NT2/D1 (cell line): ENCODE measurements around the gene LENG1.
"Not testable (repeated sequence)": the region's sequence is repeated elsewhere in the genome, so short reads cannot be mapped to it uniquely, and the experiment has no call there.

ENCODE experiments used
- DNase-seq: peaks from one replicate; pipeline ENCODE4 v3.0.0-alpha.2; 2011; ENCODE audit warnings: low read depth, low spot score
- H3K27me3 ChIP-seq: 2 replicates; pipeline ENCODE4 v1.6.0; 2011; ENCODE audit warnings: mild to moderate bottlenecking; ENCODE audit not compliant: insufficient read length, insufficient read depth
- H3K36me3 ChIP-seq: 2 replicates; pipeline ENCODE4 v1.6.1; 2011; ENCODE audit warnings: mild to moderate bottlenecking, low read length, mixed read lengths; ENCODE audit not compliant: insufficient read depth, insufficient read length
- H3K4me1 ChIP-seq: 2 replicates; pipeline ENCODE4 v1.5.1; 2011; ENCODE audit not compliant: insufficient read depth, insufficient read length
- H3K4me3 ChIP-seq: 2 replicates; pipeline ENCODE4 v1.5.1; 2011; ENCODE audit warnings: low read depth; ENCODE audit not compliant: insufficient read length
- H3K9ac ChIP-seq: 2 replicates; pipeline ENCODE4 v1.6.0; 2011; ENCODE audit warnings: low read depth; ENCODE audit not compliant: insufficient read length
- H3K9me3 ChIP-seq: 2 replicates; pipeline ENCODE4 v1.5.1; 2011; ENCODE audit warnings: mild to moderate bottlenecking, low read length; ENCODE audit not compliant: insufficient read depth
- SUZ12 ChIP-seq: IDR thresholded peaks from 2 replicates; pipeline ENCODE4 v1.6.1; 2011; ENCODE audit not compliant: insufficient read length, insufficient read depth; ENCODE audit errors: extremely low read depth
- YY1 ChIP-seq: IDR thresholded peaks from 2 replicates; pipeline ENCODE4 v1.6.1; 2011; ENCODE audit not compliant: insufficient read length, insufficient read depth
- ZNF274 ChIP-seq: IDR thresholded peaks from 2 replicates; pipeline ENCODE4 v1.6.1; 2011; ENCODE audit warnings: mild to moderate bottlenecking, low read depth, low read length

Gene LENG1

DNA sequence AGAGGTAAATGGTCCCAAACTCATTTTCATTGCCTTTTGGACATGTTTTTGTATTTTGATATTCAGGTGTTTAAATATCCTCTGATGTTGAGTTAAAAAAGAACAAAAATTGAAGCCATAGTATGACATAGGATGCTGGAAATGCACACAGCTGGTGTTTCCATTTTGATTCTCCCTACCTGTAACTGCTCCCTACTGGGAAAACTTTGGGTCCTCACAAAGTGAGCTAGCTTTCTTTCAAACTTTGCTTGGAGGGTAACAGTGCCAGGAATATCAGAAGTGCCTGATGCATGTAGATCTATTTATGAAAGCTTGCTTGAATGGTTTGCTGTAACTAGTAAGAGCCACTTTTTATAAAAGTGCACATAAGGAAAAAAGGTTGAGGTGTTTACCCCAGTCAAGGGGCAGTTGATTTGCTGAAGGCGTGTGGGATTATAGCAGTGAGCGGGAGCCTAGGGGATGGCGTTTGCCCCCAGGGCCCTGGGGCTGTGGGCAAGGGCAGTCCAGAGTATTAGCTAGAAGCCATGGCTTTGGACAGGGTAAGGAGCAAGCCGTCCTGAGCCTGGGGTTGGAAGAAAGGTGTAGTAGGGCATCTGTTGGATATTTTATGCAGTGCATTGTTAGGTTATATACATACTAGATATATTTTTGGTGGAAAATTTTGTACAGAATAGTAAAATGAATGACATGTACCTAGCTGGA, 45.4 kb upstream of the LENG1 start:
- no peaks in the 10 kb centered on the region for H3K27me3 ChIP-seq
- H3K4me1 ChIP-seq, result peaks cover 25% of the 10 kb centered on the region
- peak overlapping the region; percentile 36 for H3K9ac ChIP-seq
- no peak for TF ChIP-seq SUZ12
- TF ChIP-seq YY1, result no peak
- no peak for TF ChIP-seq ZNF274
- H3K4me3 ChIP-seq, result no peak overlapping the region
- H3K36me3 ChIP-seq, result peaks cover 87% of the 10 kb centered on the region
- H3K9me3 ChIP-seq, result no peaks in the 10 kb centered on the region
- DNase-seq, result no peak

DNA sequence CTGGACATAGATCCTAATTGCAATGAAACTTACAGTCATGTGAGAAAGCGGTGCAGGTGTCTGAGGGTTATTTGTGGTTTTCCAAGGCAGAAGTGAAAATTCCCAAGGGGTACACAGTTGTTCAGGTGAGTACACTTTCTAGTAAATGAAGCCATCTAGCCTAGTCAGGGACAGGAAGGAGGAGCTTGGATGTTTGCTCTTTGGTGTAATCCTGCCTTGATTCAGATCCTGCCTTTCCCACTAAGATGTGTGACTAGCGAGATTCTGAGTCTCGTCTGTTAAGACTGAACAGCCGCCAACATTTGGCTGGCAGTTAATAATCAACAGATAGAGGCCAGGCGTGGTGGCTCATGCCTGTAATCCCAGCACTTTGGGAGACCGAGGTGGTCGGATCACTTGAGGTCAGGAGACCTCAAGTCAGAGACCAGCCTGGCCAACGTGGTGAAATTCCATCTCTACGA, 43.7 kb upstream of the LENG1 start:
- H3K27me3 ChIP-seq, result no peaks in the 10 kb centered on the region
- H3K9ac ChIP-seq, result peak overlapping the region; percentile 98
- H3K9me3 ChIP-seq, result no peaks in the 10 kb centered on the region
- H3K4me1 ChIP-seq, result peaks cover 19% of the 10 kb centered on the region
- TF ChIP-seq YY1 (no peak), ZNF274 (no peak), SUZ12 (no peak)
- peaks cover 79% of the 10 kb centered on the region for H3K36me3 ChIP-seq
- DNase-seq, result no peak
- H3K4me3 ChIP-seq, result peak overlapping the region; percentile 91

DNA sequence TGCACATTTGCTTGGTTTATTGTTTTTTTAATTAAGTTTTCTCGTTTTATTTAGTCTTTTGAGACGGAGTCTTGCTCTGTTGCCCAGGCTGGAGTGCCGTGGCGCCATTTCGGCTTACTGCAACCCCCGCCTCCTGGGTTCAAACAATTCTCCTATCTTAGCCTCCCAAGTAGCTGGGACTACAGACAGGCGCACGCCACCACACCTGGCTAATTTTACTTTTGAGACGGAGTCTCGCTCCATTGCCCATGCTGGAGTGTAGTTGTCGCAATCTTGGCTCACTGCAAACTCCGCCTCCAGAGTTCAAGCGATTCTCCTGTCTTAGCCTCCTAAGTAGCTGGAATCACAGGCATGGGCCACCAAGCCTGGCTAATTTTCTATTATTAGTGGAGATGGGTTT, 42.5 kb upstream of the LENG1 start:
- peaks cover 13% of the 10 kb centered on the region for H3K4me1 ChIP-seq
- no peak for DNase-seq
- H3K9ac ChIP-seq, result peak overlapping the region; percentile 98
- H3K9me3 ChIP-seq, result no peaks in the 10 kb centered on the region
- peaks cover 71% of the 10 kb centered on the region for H3K36me3 ChIP-seq
- peak overlapping the region; percentile 91 for H3K4me3 ChIP-seq
- no peak for TF ChIP-seq SUZ12
- no peak for TF ChIP-seq ZNF274
- no peak for TF ChIP-seq YY1
- H3K27me3 ChIP-seq, result no peaks in the 10 kb centered on the region

DNA sequence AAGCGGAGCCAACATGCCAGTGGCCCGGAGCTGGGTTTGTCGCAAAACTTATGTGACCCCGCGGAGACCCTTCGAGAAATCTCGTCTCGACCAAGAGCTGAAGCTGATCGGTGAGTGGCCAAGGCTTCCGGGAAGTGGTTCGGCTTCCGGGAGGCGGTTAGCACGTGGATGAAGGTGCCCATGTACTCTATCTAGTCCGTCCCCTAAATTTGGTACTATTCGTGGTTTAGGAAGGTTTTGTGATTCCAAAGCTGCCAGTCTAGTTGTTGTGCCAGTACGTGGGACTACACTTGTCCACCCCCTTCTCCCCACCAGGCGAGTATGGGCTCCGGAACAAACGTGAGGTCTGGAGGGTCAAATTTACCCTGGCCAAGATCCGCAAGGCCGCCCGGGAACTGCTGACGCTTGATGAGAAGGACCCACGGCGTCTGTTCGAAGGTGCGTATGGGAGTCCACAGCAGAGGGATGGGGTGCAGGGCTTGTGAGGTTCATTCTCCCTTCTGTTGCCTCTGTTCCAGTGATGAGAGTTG, 41.7 kb upstream of the LENG1 start:
- Histone ChIP-seq H3K9ac (peak overlapping the region; percentile 98), H3K9me3 (no peaks in the 10 kb centered on the region), H3K4me3 (peak overlapping the region; percentile 91), H3K27me3 (no peaks in the 10 kb centered on the region), H3K36me3 (peaks cover 65% of the 10 kb centered on the region), H3K4me1 (peaks cover 7% of the 10 kb centered on the region)
- no peak for TF ChIP-seq ZNF274
- no peak for TF ChIP-seq YY1
- TF ChIP-seq SUZ12, result no peak
- DNase-seq, result no peak

DNA sequence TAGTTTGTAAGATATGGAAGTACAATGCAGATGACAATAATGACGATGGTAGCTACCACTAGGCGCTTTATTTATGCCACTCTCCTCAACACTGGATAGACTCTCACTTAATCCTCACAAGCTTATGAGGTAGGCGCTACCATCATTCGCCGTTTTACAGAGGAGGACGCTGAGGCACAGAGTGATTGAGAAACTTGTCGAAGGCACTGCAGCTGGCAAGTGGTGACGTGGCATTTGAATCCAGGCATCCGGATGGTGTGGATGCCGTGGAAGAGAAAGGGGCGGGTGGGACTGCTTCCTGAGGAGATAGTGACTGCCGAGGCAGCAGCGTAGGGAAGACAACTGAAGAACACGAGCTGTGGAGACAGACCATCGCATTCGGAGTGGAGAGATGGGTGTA, 39.9 kb upstream of the LENG1 start:
- Histone ChIP-seq H3K4me1 (peaks cover 6% of the 10 kb centered on the region), H3K36me3 (peaks cover 52% of the 10 kb centered on the region), H3K9ac (peak overlapping the region; percentile 32), H3K4me3 (no peak overlapping the region), H3K9me3 (no peaks in the 10 kb centered on the region), H3K27me3 (no peaks in the 10 kb centered on the region)
- DNase-seq, result no peak
- TF ChIP-seq SUZ12, result no peak
- TF ChIP-seq YY1, result no peak
- no peak for TF ChIP-seq ZNF274

DNA sequence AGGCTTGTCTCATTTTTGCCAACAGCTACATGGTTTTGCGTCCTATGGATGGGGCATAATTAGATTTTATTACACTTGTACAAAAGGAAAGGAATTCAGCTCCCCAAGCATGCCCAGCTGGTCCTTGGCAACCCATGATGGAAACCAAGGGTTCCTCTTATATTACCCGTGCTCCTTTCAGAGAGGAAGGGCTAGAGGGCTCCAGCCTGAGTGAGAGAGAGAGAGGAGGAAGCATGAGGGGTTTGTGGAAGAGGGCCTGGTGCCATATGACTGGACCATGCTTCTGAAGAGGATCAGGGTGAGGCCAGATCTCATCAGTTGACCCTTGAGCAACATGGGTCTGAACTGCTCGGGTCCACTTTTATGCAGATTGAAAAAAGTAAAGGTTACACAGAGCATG, 37.6 kb upstream of the LENG1 start:
- Histone ChIP-seq H3K36me3 (peaks cover 50% of the 10 kb centered on the region), H3K4me1 (no peaks in the 10 kb centered on the region), H3K9me3 (no peaks in the 10 kb centered on the region), H3K27me3 (no peaks in the 10 kb centered on the region), H3K9ac (no peak overlapping the region), H3K4me3 (no peak overlapping the region)
- TF ChIP-seq ZNF274, result no peak
- TF ChIP-seq YY1, result no peak
- no peak for TF ChIP-seq SUZ12
- DNase-seq, result no peak

DNA sequence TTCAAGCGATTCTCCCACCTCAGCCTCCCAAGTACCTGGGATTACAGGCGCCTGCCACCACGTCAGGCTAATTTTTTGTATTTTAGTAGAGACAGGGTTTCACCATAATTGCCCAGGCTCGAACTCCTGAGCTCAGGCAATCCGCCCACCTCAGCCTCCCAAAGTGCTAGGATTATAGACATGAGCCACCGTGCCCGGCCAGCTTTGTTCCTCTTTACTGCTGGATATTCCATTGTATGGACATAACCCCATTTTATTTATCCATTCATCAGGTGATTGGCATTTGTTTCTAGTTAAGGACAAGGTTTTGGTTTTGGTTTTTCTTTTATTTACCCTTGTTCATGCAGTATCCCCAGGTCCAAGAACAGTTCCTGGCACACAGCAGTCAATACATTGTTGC, 37.0 kb upstream of the LENG1 start:
- DNase-seq, result no peak
- H3K9ac ChIP-seq, result no peak overlapping the region
- no peak for TF ChIP-seq SUZ12
- TF ChIP-seq ZNF274, result no peak
- no peak for TF ChIP-seq YY1
- peaks cover 46% of the 10 kb centered on the region for H3K36me3 ChIP-seq
- no peaks in the 10 kb centered on the region for H3K4me1 ChIP-seq
- no peak overlapping the region for H3K4me3 ChIP-seq
- H3K27me3 ChIP-seq, result no peaks in the 10 kb centered on the region
- no peaks in the 10 kb centered on the region for H3K9me3 ChIP-seq

DNA sequence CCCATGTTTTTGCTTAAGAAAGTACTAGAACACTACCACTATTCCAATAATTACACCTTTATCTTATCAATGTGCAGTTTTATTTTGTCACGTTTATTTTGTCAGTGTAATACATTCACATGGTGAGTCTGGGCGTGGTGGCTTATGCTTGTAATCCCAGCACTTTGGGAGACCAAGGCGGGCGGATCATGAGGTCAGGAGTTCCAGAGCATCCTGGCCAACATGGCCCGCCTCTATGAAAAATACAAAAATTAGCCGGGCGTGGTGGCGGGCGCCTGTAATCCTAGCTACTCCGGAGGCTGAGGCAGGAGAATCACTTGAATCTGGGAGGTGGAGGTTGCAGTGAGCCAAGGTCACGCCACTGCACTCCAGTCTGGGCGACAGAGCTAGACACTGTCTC, 34.9 kb upstream of the LENG1 start:
- not testable (repeated sequence) for H3K9me3 ChIP-seq, H3K9ac ChIP-seq, DNase-seq, H3K4me3 ChIP-seq, H3K27me3 ChIP-seq, H3K4me1 ChIP-seq
- peaks cover 38% of the 10 kb centered on the region for H3K36me3 ChIP-seq
